ENCODE measurements around the gene UBE2G2. TPM values are rescaled to one million over a fixed set of nuclear protein-coding genes. Genes with fewer than 3 reads are reported as not detected.

UBE2G2 gene
- total and polyA plus RNA-seq, 2 experiments from 2014 or later, result 39.1 to 64.4 TPM

DNA sequence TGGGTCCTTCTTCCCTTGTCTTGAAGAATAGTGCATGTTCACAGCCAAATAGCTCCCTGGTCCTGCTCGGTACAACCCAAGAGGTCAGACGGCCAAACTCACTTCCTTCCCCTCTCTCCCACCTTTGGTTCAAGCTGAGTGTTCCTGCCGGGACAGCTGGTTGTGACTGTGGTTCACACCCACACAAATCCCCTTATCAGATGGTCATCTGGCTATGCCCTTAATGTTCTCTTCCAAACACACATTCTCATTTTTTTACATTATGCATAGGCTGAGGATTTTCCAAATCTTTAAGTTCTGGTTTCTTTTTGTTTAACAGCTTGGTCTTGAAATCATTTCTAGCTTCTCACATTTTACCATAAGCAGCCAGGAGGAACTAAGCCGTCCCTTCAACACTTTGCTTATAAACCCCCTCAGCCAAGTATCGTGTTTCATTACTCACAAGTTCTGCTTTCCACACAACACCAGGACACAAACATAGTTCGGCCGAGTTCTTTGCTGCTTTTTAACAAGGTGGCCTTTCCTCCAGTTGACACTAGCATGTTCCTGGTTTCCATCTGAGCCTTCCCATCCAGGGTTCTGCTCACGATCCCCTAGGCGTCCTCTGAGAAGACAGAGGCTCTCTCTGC, 70.6 kb downstream of the UBE2G2 start:
- no peak for DNase-seq
- H3K9me3 ChIP-seq (ENCODE audit: low read depth), result no peaks in the 10 kb centered on the region
- H3K4me1 ChIP-seq (ENCODE audit: insufficient read depth), result no peaks in the 10 kb centered on the region
- WGBS, 2 experiments (ENCODE audit: low coverage in 1 of 2, low lambda C conversion rate in 2 of 2, missing lambda C conversion rate in 2 of 2), result 20 to 26% methylated on average over 9 of the region's 9 CpGs
- no peak overlapping the region for H3K27ac ChIP-seq
- no peak overlapping the region for H3K4me3 ChIP-seq
- in situ Hi-C loops (cut with MboI), result no loop called here
- no peaks in the 10 kb centered on the region for H3K36me3 ChIP-seq (ENCODE audit: low read depth)
- no peak overlapping the region for H3K4me2 ChIP-seq (ENCODE audit: unreplicated experiment)
- TF ChIP-seq EZH2phosphoT487 (IDR thresholded peaks at IDR 0.05; ENCODE audit: insufficient read depth, low read depth) (no peak), EZH2 (IDR thresholded peaks at IDR 0.05; ENCODE audit: insufficient read depth, poor library complexity, severe bottlenecking) (no peak)
- H3F3A ChIP-seq (ENCODE audit: insufficient read depth), result no peaks in the 10 kb centered on the region
- no peaks in the 10 kb centered on the region for H3K79me2 ChIP-seq (ENCODE audit: insufficient read depth)
- H3K9ac ChIP-seq, result no peak overlapping the region
- peaks cover 32% of the 10 kb centered on the region for H3K27me3 ChIP-seq (replicated peaks; ENCODE audit: insufficient read depth)
- no peaks in the 10 kb centered on the region for H4K20me1 ChIP-seq (ENCODE audit: insufficient read depth)
- H3K9me2 ChIP-seq (ENCODE audit: insufficient read depth), result no peaks in the 10 kb centered on the region
- no peak overlapping the region for H2AFZ ChIP-seq

DNA sequence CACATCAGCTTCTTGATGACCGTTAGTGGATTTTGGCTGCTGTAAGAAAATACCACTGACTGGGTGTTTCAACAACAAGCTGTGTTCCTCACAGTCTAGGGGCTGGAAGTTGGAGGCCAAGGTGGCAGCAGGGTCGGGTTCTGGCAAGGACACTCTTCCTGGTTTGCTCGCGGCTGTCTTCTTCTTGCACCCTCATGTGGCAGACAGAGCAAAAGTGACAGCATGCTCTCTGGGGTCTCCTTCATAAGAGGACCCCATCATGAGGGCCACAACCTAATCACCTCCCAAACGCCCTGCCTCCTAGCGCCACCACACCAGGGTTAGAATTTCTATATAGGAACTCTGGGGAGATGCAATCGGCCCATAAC, 71.6 kb downstream of the UBE2G2 start:
- 62 to 70% methylated on average over 7 of the region's 7 CpGs for whole genome bisulfite sequencing, 2 experiments (ENCODE audit: low coverage in 1 of 2, low lambda C conversion rate in 2 of 2, missing lambda C conversion rate in 2 of 2)
- TF ChIP-seq EZH2 (IDR thresholded peaks at IDR 0.05; ENCODE audit: insufficient read depth, poor library complexity, severe bottlenecking) (no peak), EZH2phosphoT487 (IDR thresholded peaks at IDR 0.05; ENCODE audit: insufficient read depth, low read depth) (no peak)

DNA sequence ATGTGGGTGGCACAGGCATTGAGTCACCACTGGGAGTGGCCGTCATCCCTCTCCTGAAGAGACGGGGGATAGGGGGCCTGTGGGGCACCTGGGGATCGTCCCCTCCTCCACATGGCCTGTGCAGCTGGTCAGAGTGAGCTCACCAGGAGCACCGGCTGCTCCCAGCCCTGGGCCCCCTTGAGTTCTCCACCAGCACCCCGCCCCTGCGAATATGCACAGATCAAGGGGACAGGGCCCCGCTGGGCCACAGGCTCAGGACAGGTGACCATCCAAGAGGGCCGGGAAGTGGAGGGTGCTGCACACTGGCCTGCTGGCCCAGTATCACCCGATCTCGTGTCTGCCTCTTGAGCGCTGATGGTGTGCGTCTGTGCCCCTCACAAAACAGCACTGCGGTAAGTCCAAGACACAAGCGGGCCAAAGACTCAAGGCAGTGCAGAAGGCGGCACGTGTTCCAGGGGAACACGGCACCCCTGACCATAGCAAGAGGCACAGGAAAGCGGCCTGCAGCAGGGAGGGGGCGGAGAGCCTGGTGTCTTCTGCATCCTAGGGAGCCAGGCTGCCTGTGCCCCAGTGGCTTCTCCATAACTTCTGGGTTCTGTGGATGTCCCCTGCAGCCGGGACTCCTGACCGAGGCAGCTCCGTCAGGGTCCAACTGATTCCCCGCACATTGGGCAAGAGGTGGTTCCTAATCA, 72.1 kb downstream of the UBE2G2 start:
- Histone ChIP-seq H3K9me2 (ENCODE audit: insufficient read depth) (no peaks in the 10 kb centered on the region), H3K79me2 (ENCODE audit: insufficient read depth) (no peaks in the 10 kb centered on the region), H3F3A (ENCODE audit: insufficient read depth) (no peaks in the 10 kb centered on the region), H3K36me3 (ENCODE audit: low read depth) (no peaks in the 10 kb centered on the region), H2AFZ (no peak overlapping the region), H4K20me1 (ENCODE audit: insufficient read depth) (no peaks in the 10 kb centered on the region), H3K4me3 (no peak overlapping the region), H3K27me3 (replicated peaks; ENCODE audit: insufficient read depth) (peaks cover 46% of the 10 kb centered on the region), H3K9me3 (ENCODE audit: low read depth) (no peaks in the 10 kb centered on the region), H3K4me1 (ENCODE audit: insufficient read depth) (no peaks in the 10 kb centered on the region), H3K27ac (no peak overlapping the region), H3K4me2 (ENCODE audit: unreplicated experiment) (no peak overlapping the region), H3K9ac (no peak overlapping the region)
- DNase-seq, result no peak
- in situ Hi-C loops (cut with MboI), result no loop called here
- WGBS, 2 experiments (ENCODE audit: low coverage in 1 of 2, low lambda C conversion rate in 2 of 2, missing lambda C conversion rate in 2 of 2), result 69 to 71% methylated on average over 23 of the region's 23 CpGs
- TF ChIP-seq EZH2phosphoT487 (IDR thresholded peaks at IDR 0.05; ENCODE audit: insufficient read depth, low read depth), result no peak
- TF ChIP-seq EZH2 (IDR thresholded peaks at IDR 0.05; ENCODE audit: insufficient read depth, poor library complexity, severe bottlenecking), result no peak

More for the DNA sequence above, 71.6 kb downstream of the UBE2G2 start:
- no peaks in the 10 kb centered on the region for H3K9me3 ChIP-seq (ENCODE audit: low read depth)
- no peak for DNase-seq
- no peak overlapping the region for H3K9ac ChIP-seq
- H3K27ac ChIP-seq, result no peak overlapping the region
- no peaks in the 10 kb centered on the region for H3K4me1 ChIP-seq (ENCODE audit: insufficient read depth)
- in situ Hi-C loops (cut with MboI), result no loop called here
- H2AFZ ChIP-seq, result no peak overlapping the region
- no peak overlapping the region for H3K4me2 ChIP-seq (ENCODE audit: unreplicated experiment)
- no peaks in the 10 kb centered on the region for H3K9me2 ChIP-seq (ENCODE audit: insufficient read depth)
- H3F3A ChIP-seq (ENCODE audit: insufficient read depth), result no peaks in the 10 kb centered on the region
- H3K79me2 ChIP-seq (ENCODE audit: insufficient read depth), result no peaks in the 10 kb centered on the region
- H3K36me3 ChIP-seq (ENCODE audit: low read depth), result no peaks in the 10 kb centered on the region
- no peaks in the 10 kb centered on the region for H4K20me1 ChIP-seq (ENCODE audit: insufficient read depth)
- H3K4me3 ChIP-seq, result no peak overlapping the region
- H3K27me3 ChIP-seq (replicated peaks; ENCODE audit: insufficient read depth), result peaks cover 40% of the 10 kb centered on the region

DNA sequence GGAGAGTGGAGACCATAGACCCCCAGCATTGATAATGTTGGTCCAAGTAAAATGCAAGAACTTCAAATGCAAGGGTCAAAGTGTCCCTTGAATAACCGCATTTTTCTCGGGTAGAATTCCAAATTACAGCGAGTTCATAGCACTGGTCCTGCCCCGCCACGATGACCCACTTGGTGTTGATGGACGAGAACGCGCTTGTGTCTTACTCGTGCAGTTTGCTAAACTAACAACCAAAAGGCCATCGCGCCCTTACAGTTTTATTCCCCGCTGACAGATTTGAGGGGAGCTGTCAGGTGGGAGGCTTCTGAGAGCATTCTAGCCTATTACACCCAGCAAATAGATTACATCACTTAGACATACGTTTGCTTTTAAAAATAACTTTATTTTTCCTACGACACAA, 72.9 kb downstream of the UBE2G2 start:
- TF ChIP-seq EZH2 (IDR thresholded peaks at IDR 0.05; ENCODE audit: insufficient read depth, poor library complexity, severe bottlenecking) (no peak), EZH2phosphoT487 (IDR thresholded peaks at IDR 0.05; ENCODE audit: insufficient read depth, low read depth) (no peak)
- H3K9me3 ChIP-seq (ENCODE audit: low read depth), result no peaks in the 10 kb centered on the region
- H2AFZ ChIP-seq, result no peak overlapping the region
- H3K36me3 ChIP-seq (ENCODE audit: low read depth), result no peaks in the 10 kb centered on the region
- H3K27ac ChIP-seq, result no peak overlapping the region
- no peak overlapping the region for H3K4me3 ChIP-seq
- H3K27me3 ChIP-seq (replicated peaks; ENCODE audit: insufficient read depth), result peaks cover 53% of the 10 kb centered on the region
- in situ Hi-C loops (cut with MboI), result no loop called here
- no peak for DNase-seq
- no peak overlapping the region for H3K9ac ChIP-seq
- H3F3A ChIP-seq (ENCODE audit: insufficient read depth), result no peaks in the 10 kb centered on the region
- H3K4me2 ChIP-seq (ENCODE audit: unreplicated experiment), result no peak overlapping the region
- H4K20me1 ChIP-seq (ENCODE audit: insufficient read depth), result no peaks in the 10 kb centered on the region
- H3K4me1 ChIP-seq (ENCODE audit: insufficient read depth), result no peaks in the 10 kb centered on the region
- no peaks in the 10 kb centered on the region for H3K79me2 ChIP-seq (ENCODE audit: insufficient read depth)
- no peaks in the 10 kb centered on the region for H3K9me2 ChIP-seq (ENCODE audit: insufficient read depth)
- 48 to 56% methylated on average over 14 of the region's 14 CpGs for WGBS, 2 experiments (ENCODE audit: low coverage in 1 of 2, low lambda C conversion rate in 2 of 2, missing lambda C conversion rate in 2 of 2)
